SHP77 treated with DMSO at 0.1 percent for 48 hours (cell line): Measurements from ENCODE around the gene SLIT3.
A peak's percentile ranks its signal among the peaks of the same experiment; 100 is the strongest.

Experiments
- DNase-seq: peaks from one replicate; lab custom pipeline; 2025; lab: John Stamatoyannopoulos, UW

The SLIT3 gene

GRCh38 chr5:168961681-168962080, 339.3 kb downstream of the SLIT3 start:
- no peak for DNase-seq

DNA sequence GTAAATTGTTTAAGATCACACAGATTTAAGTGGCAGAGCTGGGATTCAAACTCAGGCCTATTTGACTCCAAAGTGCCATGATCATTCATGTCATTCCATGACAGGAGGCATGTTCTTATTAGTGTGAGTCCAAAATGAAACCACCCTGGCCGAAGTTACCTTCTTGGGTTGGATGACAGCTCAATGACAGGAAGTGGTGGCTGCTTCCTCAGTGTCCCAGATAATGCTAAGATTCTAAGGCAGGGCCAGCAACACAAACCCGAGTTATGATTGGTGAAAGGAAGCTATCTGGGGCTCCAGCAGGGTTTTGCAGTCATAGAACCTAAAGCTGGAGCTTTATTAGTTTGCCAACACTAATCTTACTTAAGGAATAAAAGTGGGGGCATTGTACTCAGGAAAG, 340.4 kb downstream of the SLIT3 start:
- DNase-seq = no peak

DNA sequence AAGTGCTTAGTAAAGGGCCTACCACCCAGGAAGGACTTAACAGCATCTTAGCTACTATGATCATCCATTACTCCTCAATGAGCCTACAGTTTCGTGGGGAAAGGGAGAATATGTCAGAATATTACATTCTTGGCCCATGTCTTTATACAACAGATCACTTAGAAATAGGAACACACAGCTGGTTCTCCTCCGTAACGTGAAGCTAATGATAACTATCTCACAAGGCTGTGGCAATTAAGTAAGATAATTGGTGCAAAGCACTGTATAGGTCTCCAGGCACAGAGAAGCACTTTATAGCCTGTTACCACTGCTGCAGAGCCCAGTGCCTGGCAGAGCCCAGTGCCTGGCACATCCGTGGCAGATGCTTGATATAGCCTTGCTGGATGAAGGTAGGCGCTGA, 347.6 kb downstream of the SLIT3 start:
- DNase-seq = no peak

DNA sequence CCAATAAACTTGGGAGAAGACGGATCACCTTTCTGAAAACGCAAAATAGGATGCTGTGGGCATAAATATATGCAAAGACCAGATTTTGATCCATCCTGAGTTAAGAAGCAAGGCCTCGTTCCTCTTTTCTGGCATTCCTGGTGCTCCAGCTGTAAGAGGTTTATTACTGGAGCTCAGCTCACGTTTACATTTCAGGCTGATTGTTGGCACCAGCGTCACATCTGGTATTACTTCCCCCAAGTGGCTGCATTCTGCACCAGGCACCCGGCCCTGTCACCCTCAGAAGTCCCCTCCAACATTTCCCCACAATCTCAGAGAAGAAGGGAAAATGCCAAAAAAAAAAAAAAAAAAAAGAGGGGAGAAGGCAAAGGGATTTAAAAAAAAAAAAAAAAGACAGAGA, 348.7 kb downstream of the SLIT3 start:
- no peak for DNase-seq

GRCh38 chr5:168951769-168952168, 349.2 kb downstream of the SLIT3 start:
- no peak for DNase-seq

DNA sequence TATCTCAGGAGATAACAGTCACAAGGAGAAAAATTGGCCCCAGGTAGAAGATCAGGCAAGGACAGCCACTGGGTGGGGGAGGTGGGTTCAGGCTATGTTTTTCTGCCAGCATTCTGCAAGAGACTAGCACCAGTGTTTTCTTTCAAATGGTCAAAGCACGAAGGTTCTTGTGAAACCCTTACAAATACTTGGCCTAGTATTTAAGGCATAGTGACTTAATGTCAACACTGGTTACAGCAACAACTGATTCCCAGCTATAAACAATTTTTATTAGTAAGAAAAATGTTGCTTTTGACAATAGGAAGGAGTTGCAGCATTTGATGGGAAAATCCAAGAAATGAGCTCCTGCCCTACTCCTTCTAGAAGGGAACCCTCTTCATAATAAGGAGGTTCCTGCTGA, 349.6 kb downstream of the SLIT3 start:
- no peak for DNase-seq

DNA sequence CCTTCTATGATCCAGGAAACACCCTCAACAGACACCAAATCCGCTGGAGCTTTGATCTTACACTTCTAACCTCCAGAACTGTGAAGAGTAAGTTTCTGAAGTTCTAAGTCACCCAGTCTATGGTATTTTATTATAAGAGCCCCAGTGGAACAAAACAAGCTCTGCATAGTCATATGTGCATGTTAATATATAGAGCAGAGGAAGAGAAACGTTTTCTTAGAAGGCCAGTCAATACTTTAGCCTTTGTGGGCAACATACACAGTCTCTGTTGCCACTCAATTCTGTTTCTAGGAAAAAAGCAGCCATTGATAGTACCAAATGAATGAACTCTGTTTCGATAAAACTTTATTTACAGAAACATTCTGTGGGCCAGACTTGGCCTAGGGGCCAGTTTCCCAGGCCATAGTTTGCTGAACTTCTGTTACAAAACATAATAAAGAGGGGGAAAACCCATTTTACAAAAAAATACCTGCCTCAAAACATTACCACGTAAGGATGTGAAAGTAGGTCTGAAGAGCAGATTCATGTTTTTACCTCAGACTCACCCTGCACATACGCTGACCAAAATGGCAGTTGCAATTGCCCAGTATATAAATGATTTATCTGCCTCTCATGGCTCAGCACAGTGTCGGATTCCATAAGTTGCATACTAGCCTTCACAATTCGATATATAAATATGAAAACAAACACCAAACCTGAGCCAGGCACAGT, 350.5 kb downstream of the SLIT3 start:
- no peak for DNase-seq

- no peak for DNase-seq
Observed at GRCh38 chr5:168948746-168949145, 352.2 kb downstream of the SLIT3 start.

- peak; percentile 2 for DNase-seq
Observed at GRCh38 chr5:168947212-168947868, 353.6 kb downstream of the SLIT3 start.

GRCh38 chr5:168946363-168946762, 354.6 kb downstream of the SLIT3 start:
- DNase-seq = no peak

GRCh38 chr5:168944004-168944403, 356.9 kb downstream of the SLIT3 start:
- no peak for DNase-seq

DNA sequence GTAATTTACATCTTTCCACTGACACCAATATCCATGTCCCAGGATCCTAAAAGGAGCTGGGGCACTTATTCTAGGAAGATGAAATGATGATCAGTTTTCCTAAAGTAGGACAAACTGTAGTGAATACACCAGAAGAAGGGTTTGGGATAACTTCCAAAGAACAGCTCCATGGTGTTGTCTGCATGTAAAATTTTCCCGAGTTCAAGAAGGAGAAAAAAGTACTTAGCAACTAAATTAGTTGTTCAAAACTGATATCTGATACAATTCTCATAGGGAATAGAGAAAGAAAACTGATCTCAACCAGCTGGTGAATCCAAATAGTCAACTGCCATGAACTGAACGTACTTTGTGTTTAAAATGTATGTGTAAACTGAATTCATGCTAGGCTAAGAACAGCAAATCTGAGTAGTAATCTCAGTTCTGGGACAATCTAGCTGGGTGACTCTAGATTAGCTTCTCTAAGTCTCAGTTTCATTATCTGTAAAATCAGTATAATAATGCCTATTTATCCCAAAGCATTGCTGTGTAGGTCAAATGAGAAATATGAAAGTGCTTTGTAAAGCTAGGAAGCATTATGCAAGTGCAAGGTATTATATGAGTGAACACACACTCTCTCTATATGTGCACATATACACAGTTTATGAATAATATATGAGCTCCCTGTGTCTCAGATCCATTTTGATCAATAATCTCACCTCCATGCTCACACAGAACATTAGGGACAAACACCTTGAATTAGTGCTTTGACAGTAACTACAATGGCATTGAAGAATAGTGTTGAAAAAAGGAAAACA, 357.7 kb downstream of the SLIT3 start:
- no peak for DNase-seq

DNA sequence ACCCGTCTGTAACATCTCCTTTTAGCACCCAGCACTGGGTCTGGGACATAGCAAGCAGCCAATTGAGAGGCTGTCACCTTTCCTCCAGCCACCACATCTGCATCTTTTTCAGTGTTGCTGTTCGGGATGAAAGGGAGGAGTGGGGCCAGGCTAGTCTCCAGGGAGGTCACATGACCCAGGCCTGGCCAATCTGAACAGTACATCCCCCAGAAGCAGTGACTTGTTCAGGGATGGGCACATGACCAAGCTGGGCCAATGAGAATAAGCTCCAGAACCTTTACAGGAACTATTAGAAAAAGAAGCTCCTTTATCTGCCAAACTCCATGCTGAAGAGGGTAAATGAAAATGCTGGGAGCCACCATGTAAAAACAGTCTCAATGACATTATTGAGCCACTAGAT, 359.0 kb downstream of the SLIT3 start:
- no peak for DNase-seq

GRCh38 chr5:168940712-168941111, 360.2 kb downstream of the SLIT3 start:
- no peak for DNase-seq

DNA sequence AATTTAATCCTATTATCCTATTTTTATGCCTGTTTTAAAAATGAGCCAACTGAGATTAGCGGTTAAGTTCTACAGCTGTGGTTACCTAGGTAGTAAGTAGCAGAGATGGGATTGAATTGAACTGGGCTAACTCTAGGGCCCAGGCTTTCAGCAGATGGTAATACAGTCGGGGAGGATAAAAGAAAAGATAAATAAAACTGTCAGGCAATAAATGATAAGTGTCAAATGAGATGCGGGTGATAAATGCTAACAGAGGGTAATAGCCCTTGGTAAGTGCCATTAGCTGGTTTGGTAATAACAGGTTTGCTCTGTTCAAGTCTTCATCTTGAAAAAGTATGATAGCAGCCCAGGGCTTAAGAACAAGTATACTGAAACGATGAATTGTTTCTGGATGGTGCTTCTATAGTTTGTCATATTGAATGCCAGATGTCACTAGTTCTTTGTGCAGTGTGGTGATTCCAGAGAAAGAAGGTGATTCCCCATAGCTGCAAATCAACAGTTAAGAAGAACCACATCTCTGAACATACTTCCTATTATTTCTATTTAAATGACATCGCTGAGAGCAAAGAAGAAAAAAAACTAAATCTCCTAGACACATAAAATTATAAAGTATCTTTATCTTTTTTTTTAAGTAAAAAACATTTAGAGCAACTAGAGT, 360.9 kb downstream of the SLIT3 start:
- no peak for DNase-seq

- no peak for DNase-seq
Observed at GRCh38 chr5:168939156-168939800, 361.7 kb downstream of the SLIT3 start.

DNA sequence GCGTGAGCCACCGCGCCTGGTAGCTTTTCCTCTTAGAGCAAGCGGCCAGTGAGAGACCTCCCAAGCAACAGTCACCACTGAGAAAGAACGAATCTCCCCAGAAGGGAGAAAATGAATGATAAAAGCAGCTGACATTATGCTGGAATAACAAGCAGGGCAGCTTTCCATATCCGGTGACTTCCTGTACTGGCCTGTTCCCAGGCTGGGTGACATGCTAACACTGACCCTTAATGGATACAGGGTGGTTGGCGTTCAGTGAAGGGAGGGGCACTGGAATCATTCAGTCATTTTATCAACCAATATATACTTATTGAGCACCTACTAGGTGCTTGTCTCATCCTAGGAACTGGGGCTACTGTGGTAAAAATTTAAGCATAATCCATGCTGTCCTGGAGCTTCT, 364.4 kb downstream of the SLIT3 start:
- no peak for DNase-seq

DNA sequence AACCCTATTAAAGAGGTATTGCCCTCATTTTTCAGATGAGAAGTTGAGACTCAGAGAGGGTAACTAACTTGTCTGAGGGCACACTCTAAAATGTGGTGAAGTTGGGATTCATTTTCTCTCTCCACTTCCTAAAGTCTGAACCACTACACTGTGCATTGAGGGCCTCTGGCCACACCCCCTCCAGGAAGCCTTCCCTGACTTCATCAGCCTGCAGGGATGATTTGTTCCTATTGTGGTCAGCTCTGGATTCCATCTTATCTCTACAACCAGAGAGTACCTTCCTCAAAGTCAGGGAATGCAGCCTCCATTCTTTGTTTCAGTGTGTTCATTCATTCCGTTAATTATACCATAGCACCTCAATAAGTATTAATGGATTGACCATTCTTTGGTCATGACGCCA, 365.8 kb downstream of the SLIT3 start:
- DNase-seq = no peak

DNA sequence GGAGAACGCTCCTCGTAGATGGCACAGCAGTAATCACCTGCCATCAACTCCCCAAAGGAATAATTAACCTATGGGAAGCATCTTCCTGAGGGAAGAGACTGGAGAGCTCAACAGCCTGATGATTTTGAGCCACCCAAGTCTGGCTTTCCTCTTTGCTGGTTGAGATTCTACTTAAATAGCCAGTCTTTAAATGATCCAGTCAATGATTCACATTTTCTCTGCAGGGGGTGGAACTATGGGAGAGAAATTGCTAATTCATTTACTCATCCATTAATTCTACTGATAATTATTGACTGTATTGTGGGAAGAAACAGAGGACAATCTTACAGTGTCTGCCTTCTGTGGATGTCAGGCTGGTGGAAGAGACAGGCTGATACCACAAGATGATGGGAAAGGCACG, 366.8 kb downstream of the SLIT3 start:
- DNase-seq = no peak

DNA sequence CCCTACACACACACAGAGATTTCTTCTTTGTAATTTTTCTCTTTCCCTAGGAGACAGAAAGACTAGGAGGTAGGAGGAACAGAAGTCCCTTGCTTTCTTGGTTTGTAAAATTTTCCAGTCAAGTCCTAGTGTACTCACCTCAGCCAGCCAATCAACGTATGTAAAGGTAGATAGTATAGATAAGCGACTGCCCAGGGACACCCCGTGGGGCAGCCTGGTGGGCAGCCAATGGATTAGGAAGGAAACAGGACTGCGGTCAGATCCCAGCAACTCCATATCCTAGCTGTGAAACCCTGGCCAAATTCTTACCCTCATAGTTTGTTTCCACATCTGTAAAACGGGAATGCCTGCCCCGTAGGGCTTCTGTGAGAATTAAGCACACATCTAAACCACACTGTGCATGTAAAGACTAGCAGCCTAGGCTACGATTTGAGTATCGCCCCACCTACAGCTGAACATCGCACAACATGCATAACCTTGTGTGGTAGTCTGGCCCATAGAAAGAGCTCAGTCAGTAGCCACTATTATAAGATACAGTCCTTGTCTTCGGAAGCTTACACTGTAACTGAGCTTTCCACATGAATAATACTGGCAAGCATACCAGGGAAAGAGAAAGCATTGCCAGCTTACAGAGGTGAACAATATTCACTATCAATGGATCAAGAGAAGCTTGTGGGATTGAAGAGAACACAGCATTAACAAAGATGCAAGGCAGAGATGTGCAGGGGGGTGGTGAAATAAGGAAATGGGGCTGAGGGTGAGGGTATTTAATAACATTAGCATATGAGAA, 368.3 kb downstream of the SLIT3 start:
- no peak for DNase-seq

- DNase-seq = no peak
Observed at GRCh38 chr5:168931638-168932345, 369.1 kb downstream of the SLIT3 start.
